ENCODE measurements around the gene RNF213.

DNA sequence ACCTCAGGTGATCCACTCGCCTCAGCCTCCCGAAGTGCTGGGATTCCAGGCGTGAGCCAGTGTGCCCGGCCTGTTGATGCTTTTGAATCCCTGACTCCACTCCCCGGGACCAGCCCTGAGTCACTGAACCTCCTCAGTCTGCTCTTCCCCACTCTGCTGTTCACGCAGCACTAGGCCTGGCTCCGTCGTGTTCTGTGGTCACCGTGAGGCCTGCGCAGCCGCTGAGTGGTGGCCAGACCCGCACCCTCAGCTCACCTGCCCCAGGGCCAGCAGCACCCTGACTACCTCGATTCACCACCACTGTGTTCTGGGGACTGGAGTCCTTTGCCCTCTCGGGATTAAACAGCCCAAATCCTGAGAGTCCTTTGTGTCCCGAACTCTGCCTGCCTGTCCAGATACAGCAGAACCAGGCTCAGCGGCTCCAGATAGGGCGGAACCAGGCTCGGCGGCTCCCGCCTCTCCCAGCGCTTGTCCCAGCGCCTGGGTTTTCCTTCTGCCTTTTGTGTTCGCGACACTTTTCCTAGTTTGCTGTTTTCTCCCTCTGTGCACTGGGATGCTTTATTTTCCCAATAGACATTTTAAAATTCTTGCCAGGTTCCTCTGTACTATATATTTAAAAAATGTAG is 95.7 kb downstream of the RNF213 start:
- TF ChIP-seq, protein P1, sequence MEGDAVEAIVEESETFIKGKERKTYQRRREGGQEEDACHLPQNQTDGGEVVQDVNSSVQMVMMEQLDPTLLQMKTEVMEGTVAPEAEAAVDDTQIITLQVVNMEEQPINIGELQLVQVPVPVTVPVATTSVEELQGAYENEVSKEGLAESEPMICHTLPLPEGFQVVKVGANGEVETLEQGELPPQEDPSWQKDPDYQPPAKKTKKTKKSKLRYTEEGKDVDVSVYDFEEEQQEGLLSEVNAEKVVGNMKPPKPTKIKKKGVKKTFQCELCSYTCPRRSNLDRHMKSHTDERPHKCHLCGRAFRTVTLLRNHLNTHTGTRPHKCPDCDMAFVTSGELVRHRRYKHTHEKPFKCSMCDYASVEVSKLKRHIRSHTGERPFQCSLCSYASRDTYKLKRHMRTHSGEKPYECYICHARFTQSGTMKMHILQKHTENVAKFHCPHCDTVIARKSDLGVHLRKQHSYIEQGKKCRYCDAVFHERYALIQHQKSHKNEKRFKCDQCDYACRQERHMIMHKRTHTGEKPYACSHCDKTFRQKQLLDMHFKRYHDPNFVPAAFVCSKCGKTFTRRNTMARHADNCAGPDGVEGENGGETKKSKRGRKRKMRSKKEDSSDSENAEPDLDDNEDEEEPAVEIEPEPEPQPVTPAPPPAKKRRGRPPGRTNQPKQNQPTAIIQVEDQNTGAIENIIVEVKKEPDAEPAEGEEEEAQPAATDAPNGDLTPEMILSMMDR (IDR thresholded peaks at IDR 0.05; ENCODE audit: insufficient read depth, low read depth, low read length): no peak
- no peak for TF ChIP-seq EZH2 (IDR thresholded peaks at IDR 0.05; ENCODE audit: insufficient read depth, low read length)
